Activated B cell treated with CpG ODN at 0.5 μM for 24 hours (primary cell): ENCODE data around the gene KIAA1614. TPM values are rescaled to one million over a fixed set of nuclear protein-coding genes. Genes with fewer than 3 reads are reported as not detected.

ENCODE experiments used
- ATAC-seq: fragments of 200-7000 bp; cut with Tn5 transposase; one replicate; pipeline ENCODE4 v1.10.0; 2021; ENCODE audit warnings: low read depth, mild to moderate bottlenecking, moderate library complexity
- CTCF ChIA-PET: fragments of 350-600 bp; sonication (Branson Sonifier 250); formaldehyde crosslinking; loops from one replicate; lab custom pipeline; 2021; ENCODE audit warnings: antibody characterized with exemption; lab: Charles Lee
- POLR2A ChIA-PET: fragments of 350-600 bp; sonication (Branson Sonifier 250); formaldehyde crosslinking; loops from one replicate; lab custom pipeline; 2021; ENCODE audit warnings: antibody characterized with exemption; lab: Charles Lee
- DNase-seq: peaks from one replicate; pipeline ENCODE4 v3.0.0; 2022
- H3K27ac Mint-ChIP-seq: one replicate; pipeline ENCODE4 v1.8.0; 2020; ENCODE audit warnings: mixed read lengths
- H3K27me3 Mint-ChIP-seq: one replicate; pipeline ENCODE4 v1.8.0; 2021; ENCODE audit warnings: mixed read lengths
- H3K36me3 Mint-ChIP-seq: one replicate; pipeline ENCODE4 v1.8.0; 2021; ENCODE audit warnings: low read depth, mixed read lengths
- H3K4me1 Mint-ChIP-seq: one replicate; pipeline ENCODE4 v1.8.0; 2021; ENCODE audit warnings: mixed read lengths
- H3K4me3 Mint-ChIP-seq: one replicate; pipeline ENCODE4 v1.8.0; 2020; ENCODE audit warnings: mild to moderate bottlenecking, mixed read lengths
- H3K9me3 Mint-ChIP-seq: one replicate; pipeline ENCODE4 v1.8.0; 2020; ENCODE audit warnings: mixed read lengths
- intact Hi-C: fragments of 100-400 bp; cut with micrococcal nuclease; formaldehyde crosslinking; loops from one replicate; pipeline ENCODE4 v1.15.1; 2024
- total RNA-seq: library from RNA; stranded (reverse); gene quantifications from 2 replicates; pipeline ENCODE4 v1.2.3, GENCODE V29; 2022
- TF ChIP-seq, protein P1 (sequence below): fragments of 200-600 bp; IDR thresholded peaks from one replicate; pipeline ENCODE4 v1.8.0; 2022; ENCODE audit warnings: antibody characterized with exemption, mild to moderate bottlenecking

The KIAA1614 gene
- total RNA-seq, 1 donor from 2014 or later = 0.38 TPM

DNA sequence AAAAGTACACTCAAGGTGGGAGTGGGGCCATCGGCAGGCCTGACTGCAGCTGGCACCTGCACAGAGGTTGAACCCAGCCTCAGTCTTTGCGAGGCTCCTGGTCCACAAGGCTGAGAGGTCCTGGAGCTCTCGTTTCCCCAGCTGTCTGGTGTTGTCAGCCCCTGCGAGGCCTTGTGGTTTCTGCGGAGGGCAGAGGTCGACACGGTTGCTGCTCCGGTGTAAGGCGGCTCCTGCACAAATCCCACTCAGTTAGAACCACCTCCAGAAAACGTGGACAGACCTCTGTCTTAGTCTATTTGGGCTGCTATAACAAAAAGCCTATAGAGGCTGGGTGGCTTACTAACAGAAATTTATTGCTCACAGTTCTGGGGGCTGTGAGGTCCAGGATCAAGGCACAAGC lies 5.8 kb downstream of the KIAA1614 start:
- peaks cover 26% of the 10 kb centered on the region for H3K27me3 Mint-ChIP-seq

DNA sequence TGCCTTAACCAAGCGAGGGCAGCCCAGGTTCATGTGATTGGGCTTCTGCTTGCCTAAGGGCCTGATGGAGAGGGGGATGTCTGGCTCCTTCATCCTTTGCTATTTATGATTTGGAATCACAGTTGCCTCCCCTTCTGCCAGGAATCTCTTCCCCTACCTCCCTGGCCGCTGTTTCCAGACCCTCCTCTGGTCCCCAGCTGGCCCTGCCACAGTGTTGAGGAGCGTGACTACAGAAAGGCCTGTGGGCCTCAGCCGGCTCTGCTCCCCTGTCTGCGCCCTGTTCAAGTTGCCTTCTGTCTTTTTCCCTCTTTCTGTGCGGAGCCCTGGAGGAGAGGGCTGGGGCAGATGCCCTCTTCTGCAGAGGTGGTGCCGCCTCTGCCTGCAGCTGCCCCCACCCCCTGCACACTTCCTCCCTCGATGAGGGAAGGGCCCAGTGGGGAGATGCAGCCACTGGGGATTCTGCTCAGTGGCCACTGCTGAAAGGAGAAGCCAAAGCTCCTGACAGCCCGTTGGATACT lies 6.5 kb downstream of the KIAA1614 start:
- ATAC-seq (no peak), DNase-seq (no peak)
- Mint-ChIP-seq H3K36me3 (no peaks in the 10 kb centered on the region), H3K4me3 (no peak overlapping the region), H3K27ac (no peak overlapping the region), H3K9me3 (no peaks in the 10 kb centered on the region), H3K27me3 (peaks cover 24% of the 10 kb centered on the region), H3K4me1 (no peaks in the 10 kb centered on the region)
- CTCF ChIA-PET = no interaction called here
- POLR2A ChIA-PET = no interaction called here
- TF ChIP-seq, protein P1, sequence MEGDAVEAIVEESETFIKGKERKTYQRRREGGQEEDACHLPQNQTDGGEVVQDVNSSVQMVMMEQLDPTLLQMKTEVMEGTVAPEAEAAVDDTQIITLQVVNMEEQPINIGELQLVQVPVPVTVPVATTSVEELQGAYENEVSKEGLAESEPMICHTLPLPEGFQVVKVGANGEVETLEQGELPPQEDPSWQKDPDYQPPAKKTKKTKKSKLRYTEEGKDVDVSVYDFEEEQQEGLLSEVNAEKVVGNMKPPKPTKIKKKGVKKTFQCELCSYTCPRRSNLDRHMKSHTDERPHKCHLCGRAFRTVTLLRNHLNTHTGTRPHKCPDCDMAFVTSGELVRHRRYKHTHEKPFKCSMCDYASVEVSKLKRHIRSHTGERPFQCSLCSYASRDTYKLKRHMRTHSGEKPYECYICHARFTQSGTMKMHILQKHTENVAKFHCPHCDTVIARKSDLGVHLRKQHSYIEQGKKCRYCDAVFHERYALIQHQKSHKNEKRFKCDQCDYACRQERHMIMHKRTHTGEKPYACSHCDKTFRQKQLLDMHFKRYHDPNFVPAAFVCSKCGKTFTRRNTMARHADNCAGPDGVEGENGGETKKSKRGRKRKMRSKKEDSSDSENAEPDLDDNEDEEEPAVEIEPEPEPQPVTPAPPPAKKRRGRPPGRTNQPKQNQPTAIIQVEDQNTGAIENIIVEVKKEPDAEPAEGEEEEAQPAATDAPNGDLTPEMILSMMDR = no peak
- intact Hi-C loops = no loop called here

More for the DNA sequence above, 5.8 kb downstream of the KIAA1614 start:
- intact Hi-C loops = no loop called here
- H3K36me3 Mint-ChIP-seq = no peaks in the 10 kb centered on the region
- TF ChIP-seq, protein P1 = no peak
- H3K4me3 Mint-ChIP-seq = no peak overlapping the region
- H3K4me1 Mint-ChIP-seq = peaks cover 6% of the 10 kb centered on the region
- ChIA-PET CTCF (no interaction called here), POLR2A (no interaction called here)
- no peaks in the 10 kb centered on the region for H3K9me3 Mint-ChIP-seq
- DNase-seq (no peak), ATAC-seq (no peak)
- no peak overlapping the region for H3K27ac Mint-ChIP-seq

DNA sequence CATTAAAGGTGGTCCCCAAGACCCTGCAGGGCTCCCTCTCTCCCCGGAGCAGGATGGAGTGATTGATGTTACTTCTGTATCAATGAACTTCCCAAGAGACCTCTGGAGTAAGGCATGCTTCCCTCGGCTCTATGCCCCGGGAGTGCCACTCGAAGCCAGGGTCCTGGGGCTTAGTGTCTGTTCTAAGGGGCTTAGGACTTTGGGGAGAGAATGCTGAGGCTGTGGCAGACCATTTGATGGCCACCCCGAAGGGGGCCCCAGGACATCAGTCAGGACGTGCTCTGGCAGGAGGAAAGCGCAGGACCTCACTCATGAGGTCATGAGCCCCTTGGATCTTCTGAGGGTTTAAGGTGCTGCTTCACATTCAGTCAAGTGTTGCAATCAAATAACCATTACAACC lies 7.5 kb downstream of the KIAA1614 start:
- H3K27ac Mint-ChIP-seq = no peak overlapping the region
- no peak overlapping the region for H3K4me3 Mint-ChIP-seq
- ChIA-PET POLR2A (no interaction called here), CTCF (no interaction called here)
- no peaks in the 10 kb centered on the region for H3K36me3 Mint-ChIP-seq
- H3K27me3 Mint-ChIP-seq = peaks cover 23% of the 10 kb centered on the region
- TF ChIP-seq, protein P1 = no peak
- no peak for DNase-seq
- intact Hi-C loops = no loop called here
- no peak for ATAC-seq
- H3K4me1 Mint-ChIP-seq = no peaks in the 10 kb centered on the region
- no peaks in the 10 kb centered on the region for H3K9me3 Mint-ChIP-seq

DNA sequence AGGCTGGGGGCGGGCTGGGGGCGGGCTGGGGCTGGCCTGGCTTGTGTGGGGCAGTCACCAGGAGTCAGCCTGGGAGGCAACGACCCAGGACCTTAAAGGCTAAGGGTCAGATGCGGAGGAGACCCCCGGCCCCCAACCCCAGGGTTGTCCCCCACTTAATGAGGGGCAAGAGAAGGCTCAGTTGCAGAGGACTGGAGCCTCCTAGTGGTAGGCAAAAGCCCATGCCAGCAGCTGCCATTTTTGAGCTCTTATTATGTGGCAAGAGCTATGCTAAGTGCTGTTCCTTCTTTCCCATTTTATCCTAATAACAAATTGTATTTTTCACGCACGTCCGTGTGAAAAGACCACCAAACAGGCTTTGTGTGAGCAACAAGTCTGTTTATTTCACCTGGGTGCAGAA lies 8.0 kb downstream of the KIAA1614 start:
- Mint-ChIP-seq H3K4me1 (no peaks in the 10 kb centered on the region), H3K9me3 (no peaks in the 10 kb centered on the region), H3K4me3 (no peak overlapping the region), H3K27ac (no peak overlapping the region), H3K27me3 (peaks cover 18% of the 10 kb centered on the region), H3K36me3 (no peaks in the 10 kb centered on the region)
- TF ChIP-seq, protein P1 = no peak
- ChIA-PET CTCF (no interaction called here), POLR2A (no interaction called here)
- intact Hi-C loops = no loop called here
- ATAC-seq = no peak
- no peak for DNase-seq

DNA sequence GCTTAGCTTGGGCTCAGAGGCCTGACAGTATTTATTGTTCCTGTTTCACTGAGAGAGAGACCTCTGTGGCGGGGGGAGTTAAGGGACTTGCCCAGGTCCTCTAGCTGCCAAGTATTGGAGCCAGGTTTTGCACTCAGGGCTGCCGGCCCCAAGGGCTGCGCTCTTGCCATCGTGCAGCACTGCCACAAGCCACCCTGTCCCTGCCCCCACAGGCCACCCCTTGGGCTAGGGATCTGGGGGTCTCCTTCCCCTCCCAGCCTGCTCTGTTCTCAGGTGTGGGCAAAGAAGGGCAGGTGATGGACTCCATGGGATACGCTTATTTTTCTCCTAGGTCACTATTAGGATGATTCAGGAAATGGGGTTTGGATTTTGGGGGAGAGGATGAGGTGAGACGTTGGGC lies 8.7 kb downstream of the KIAA1614 start:
- DNase-seq (no peak), ATAC-seq (no peak)
- TF ChIP-seq, protein P1 = no peak
- Mint-ChIP-seq H3K27ac (no peak overlapping the region), H3K36me3 (no peaks in the 10 kb centered on the region), H3K27me3 (peaks cover 16% of the 10 kb centered on the region), H3K4me3 (no peak overlapping the region), H3K9me3 (no peaks in the 10 kb centered on the region), H3K4me1 (peaks cover 2% of the 10 kb centered on the region)
- intact Hi-C loops = no loop called here
- ChIA-PET POLR2A (no interaction called here), CTCF (no interaction called here)
